Measurements from ENCODE around the gene ADCY9.

DNA sequence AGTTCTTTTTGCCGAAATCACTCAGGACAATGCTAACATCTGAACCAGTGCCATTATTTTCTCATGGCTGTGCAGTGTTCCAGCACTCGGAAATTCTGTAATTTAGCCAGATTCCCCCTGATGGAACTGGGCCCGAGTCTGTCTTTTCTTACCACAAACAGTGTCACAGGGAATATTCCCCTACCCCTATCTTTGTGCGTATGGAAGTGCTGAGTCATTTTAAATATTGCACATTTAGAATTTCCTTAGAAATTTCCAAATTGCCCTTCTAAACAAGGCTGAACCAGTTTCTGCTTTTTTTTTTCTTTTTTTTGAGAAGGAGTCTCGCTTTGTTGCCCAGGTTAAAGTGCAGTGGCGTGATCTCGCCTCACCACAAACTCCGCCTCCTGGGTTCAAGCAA, 147.7 kb downstream of the ADCY9 start:
- TF ChIP-seq, protein P1, sequence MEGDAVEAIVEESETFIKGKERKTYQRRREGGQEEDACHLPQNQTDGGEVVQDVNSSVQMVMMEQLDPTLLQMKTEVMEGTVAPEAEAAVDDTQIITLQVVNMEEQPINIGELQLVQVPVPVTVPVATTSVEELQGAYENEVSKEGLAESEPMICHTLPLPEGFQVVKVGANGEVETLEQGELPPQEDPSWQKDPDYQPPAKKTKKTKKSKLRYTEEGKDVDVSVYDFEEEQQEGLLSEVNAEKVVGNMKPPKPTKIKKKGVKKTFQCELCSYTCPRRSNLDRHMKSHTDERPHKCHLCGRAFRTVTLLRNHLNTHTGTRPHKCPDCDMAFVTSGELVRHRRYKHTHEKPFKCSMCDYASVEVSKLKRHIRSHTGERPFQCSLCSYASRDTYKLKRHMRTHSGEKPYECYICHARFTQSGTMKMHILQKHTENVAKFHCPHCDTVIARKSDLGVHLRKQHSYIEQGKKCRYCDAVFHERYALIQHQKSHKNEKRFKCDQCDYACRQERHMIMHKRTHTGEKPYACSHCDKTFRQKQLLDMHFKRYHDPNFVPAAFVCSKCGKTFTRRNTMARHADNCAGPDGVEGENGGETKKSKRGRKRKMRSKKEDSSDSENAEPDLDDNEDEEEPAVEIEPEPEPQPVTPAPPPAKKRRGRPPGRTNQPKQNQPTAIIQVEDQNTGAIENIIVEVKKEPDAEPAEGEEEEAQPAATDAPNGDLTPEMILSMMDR (IDR thresholded peaks at IDR 0.05): no peak
- no peak for TF ChIP-seq EP300 (IDR thresholded peaks at IDR 0.05)

All from tibial nerve (tissue), 4 donors.